Thymus (tissue), 11 donors: Measurements from ENCODE around the gene LUZP1. TPM values are rescaled to one million over a fixed set of nuclear protein-coding genes. Genes with fewer than 3 reads are reported as not detected.

Source experiments
- DNase-seq, 9 donors: peaks; one replicate each; pipeline ENCODE4 v3.0.0-alpha.2; 2013; ENCODE audit warnings: low spot score in 9 of 9, low read depth in 6 of 9, missing footprints in 1 of 9
- H3K27ac ChIP-seq, 2 donors: one replicate each; pipeline ENCODE4 v1.5.1; 2013; ENCODE audit warnings: control low read depth in 1 of 2, low read depth in 1 of 2, low read length in 1 of 2, mild to moderate bottlenecking in 1 of 2, moderate library complexity in 1 of 2
- H3K27me3 ChIP-seq, 2 donors: one replicate each; pipeline ENCODE4 v1.5.1; 2013; ENCODE audit warnings: low read length in 1 of 2; ENCODE audit not compliant: control insufficient read depth in 2 of 2, insufficient read depth in 1 of 2
- H3K36me3 ChIP-seq, 2 donors: one replicate each; pipeline ENCODE4 v1.5.1; 2013; ENCODE audit warnings: low read length in 1 of 2, mild to moderate bottlenecking in 1 of 2, moderate library complexity in 1 of 2; ENCODE audit not compliant: control insufficient read depth in 2 of 2, insufficient read depth in 2 of 2
- H3K4me1 ChIP-seq, 2 donors: one replicate each; pipeline ENCODE4 v1.5.1; 2013; ENCODE audit warnings: low read length in 2 of 2; ENCODE audit not compliant: control insufficient read depth in 2 of 2, insufficient read depth in 2 of 2
- H3K4me3 ChIP-seq, 2 donors: one replicate each; pipeline ENCODE4 v1.5.1; 2013; ENCODE audit warnings: low read length in 2 of 2, control low read depth in 1 of 2, mild to moderate bottlenecking in 1 of 2
- H3K9me3 ChIP-seq, 2 donors: one replicate each; pipeline ENCODE4 v1.5.1; 2013; ENCODE audit warnings: low read length in 1 of 2, mild to moderate bottlenecking in 1 of 2; ENCODE audit not compliant: control insufficient read depth in 2 of 2, insufficient read depth in 1 of 2
- WGBS: extraction: QIAGEN DNeasy Blood & Tissue Kit; methylation state at CpG from one replicate; pipeline ENCODE4 v1.1.7; 2013; 5-methylcytosine and 5-hydroxymethylcytosine counted together
- polyA plus RNA-seq: library from polyadenylated mRNA; stranded (reverse); fragments of 200-250 nt; gene quantifications from one replicate; pipeline ENCODE4 v1.2.3, GENCODE V29; 2013
- total RNA-seq: library from RNA; stranded (reverse); fragments of 120-200 nt; gene quantifications from one replicate; pipeline ENCODE4 v1.2.4, GENCODE V29; 2013
- donor health status: healthy.

LUZP1 gene
- total and polyA plus RNA-seq, 2 donors: 5.5 to 9.3 TPM

- Histone ChIP-seq H3K4me1 (no peaks in the 10 kb centered on the region), H3K27me3 (no peaks in the 10 kb centered on the region)
Observed at GRCh38 chr1:23129846-23130245, 38.8 kb downstream of the LUZP1 start.

GRCh38 chr1:23126801-23127200 is 41.9 kb downstream of the LUZP1 start:
- Histone ChIP-seq H3K4me1 (peaks cover 0 to 2% of the 10 kb centered on the region in 2 donors), H3K27ac (no peak overlapping the region), H3K27me3 (no peaks in the 10 kb centered on the region), H3K9me3 (no peaks in the 10 kb centered on the region), H3K4me3 (no peak overlapping the region), H3K36me3 (no peaks in the 10 kb centered on the region)
- WGBS: 92% methylated on average over 3 of the region's 3 CpGs
- DNase-seq: no peak

More at GRCh38 chr1:23129846-23130245, 38.8 kb downstream of the LUZP1 start:
- Histone ChIP-seq H3K9me3 (no peaks in the 10 kb centered on the region), H3K4me3 (no peak overlapping the region), H3K27ac (no peak overlapping the region), H3K36me3 (no peaks in the 10 kb centered on the region)
- DNase-seq: no peak

GRCh38 chr1:23126200-23126599 is 42.5 kb downstream of the LUZP1 start:
- DNase-seq: no peak
- WGBS: 98% methylated on average over 1 of the region's 1 CpG
- Histone ChIP-seq H3K27me3 (no peaks in the 10 kb centered on the region), H3K27ac (no peak overlapping the region), H3K9me3 (no peaks in the 10 kb centered on the region), H3K4me1 (peaks cover 0 to 2% of the 10 kb centered on the region in 2 donors), H3K36me3 (no peaks in the 10 kb centered on the region), H3K4me3 (no peak overlapping the region)

DNA sequence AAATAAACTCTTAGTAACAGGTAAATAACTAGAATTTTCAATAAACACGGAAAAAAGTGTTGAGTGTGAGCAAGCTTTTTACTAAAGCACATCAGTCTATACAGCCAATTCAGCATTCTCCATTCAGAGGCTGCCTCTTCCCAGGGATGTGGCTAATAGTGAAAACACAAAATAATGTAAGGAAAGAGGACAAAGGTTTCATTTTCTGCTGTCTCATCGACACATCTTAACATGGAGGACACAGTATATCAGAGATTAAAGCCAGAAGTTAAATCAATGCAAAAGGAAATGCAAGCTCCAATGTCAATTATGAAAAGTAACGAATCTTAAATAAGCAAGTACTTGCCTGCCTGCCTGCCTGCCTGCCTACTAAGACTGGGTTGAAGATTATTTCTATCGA is 43.2 kb downstream of the LUZP1 start:
- 92% methylated on average over 4 of the region's 4 CpGs for WGBS
- H3K27me3 ChIP-seq: no peaks in the 10 kb centered on the region
- no peaks in the 10 kb centered on the region for H3K9me3 ChIP-seq
- no peak for DNase-seq
- peaks cover 0 to 2% of the 10 kb centered on the region in 2 donors for H3K4me1 ChIP-seq
- H3K4me3 ChIP-seq: no peak overlapping the region
- no peak overlapping the region for H3K27ac ChIP-seq
- no peaks in the 10 kb centered on the region for H3K36me3 ChIP-seq

- 95% methylated on average over 4 of the region's 4 CpGs for WGBS
- Histone ChIP-seq H3K4me1 (peaks cover 0 to 2% of the 10 kb centered on the region in 2 donors), H3K36me3 (no peaks in the 10 kb centered on the region), H3K27ac (no peak overlapping the region), H3K27me3 (no peaks in the 10 kb centered on the region), H3K4me3 (no peak overlapping the region), H3K9me3 (no peaks in the 10 kb centered on the region)
- no peak for DNase-seq
Observed at GRCh38 chr1:23124259-23125026, 44.2 kb downstream of the LUZP1 start.

DNA sequence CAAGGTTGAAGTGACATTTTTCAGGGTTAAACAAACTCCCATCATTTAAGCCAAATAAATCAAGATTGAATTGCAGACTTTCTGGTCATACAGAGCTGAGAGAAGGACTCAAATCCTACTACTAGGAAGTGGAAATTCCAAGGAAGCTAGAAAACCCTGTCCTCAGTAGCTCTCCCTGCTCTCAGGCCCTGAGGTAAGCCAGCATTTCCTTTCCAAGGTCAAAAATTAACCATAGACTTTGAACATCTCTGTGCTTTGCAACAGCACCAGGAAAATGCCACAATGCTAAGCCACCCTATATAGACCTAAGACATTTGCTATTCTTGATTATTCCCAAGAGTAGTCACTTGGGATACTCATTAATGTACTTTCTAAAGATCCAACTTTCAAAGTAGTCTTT is 45.1 kb downstream of the LUZP1 start:
- Histone ChIP-seq H3K27ac (no peak overlapping the region), H3K4me3 (no peak overlapping the region), H3K4me1 (peaks cover 0 to 2% of the 10 kb centered on the region in 2 donors), H3K9me3 (no peaks in the 10 kb centered on the region), H3K36me3 (no peaks in the 10 kb centered on the region), H3K27me3 (no peaks in the 10 kb centered on the region)
- no peak for DNase-seq

GRCh38 chr1:23122796-23123195 is 45.9 kb downstream of the LUZP1 start:
- WGBS: 93% methylated on average over 4 of the region's 4 CpGs
- peaks cover 0 to 2% of the 10 kb centered on the region in 2 donors for H3K4me1 ChIP-seq

DNA sequence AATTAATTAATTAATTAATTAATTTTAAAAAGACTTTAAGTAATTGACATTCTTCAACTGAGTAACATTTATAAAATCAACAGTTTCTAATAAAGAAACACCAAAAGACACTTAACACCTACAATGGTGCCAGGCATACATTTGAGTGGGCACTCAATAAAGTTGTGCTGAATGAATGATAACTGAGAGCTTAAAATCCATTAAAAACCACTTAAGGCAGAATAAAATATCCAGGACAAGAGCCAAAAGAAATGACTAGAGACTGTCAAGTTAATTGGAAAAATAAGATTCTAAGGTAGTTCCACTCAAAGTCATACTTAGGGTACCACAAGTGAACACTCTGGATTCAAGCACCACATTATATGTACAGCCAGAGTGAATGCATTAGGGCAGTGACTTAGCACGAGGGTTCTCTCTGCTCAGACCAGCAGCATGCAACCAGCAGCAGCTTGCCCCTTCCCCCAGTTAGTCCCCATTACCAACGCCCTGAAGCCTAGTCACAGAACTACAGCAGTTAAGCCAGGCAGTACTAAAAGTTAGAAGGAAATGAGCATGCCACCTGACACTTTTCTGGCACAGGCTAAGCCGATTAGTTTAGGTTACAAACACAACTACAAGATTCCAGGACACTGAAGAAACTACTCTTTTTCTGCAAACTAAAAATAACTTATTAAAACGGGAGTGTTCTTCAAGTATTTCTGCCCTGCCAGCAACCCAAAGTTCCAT is 46.5 kb downstream of the LUZP1 start:
- WGBS: 70% methylated on average over 4 of the region's 4 CpGs

More at GRCh38 chr1:23122796-23123195, 45.9 kb downstream of the LUZP1 start:
- no peak overlapping the region for H3K4me3 ChIP-seq
- H3K9me3 ChIP-seq: no peaks in the 10 kb centered on the region
- no peaks in the 10 kb centered on the region for H3K36me3 ChIP-seq
- DNase-seq: no peak
- no peaks in the 10 kb centered on the region for H3K27me3 ChIP-seq
- H3K27ac ChIP-seq: peak overlapping the region in 1 of 2 donors; percentile 49

GRCh38 chr1:23120383-23120782 is 48.3 kb downstream of the LUZP1 start:
- 97% methylated on average over 3 of the region's 3 CpGs for WGBS
- Histone ChIP-seq H3K4me1 (peaks cover 0 to 2% of the 10 kb centered on the region in 2 donors), H3K36me3 (no peaks in the 10 kb centered on the region), H3K4me3 (no peak overlapping the region), H3K27me3 (no peaks in the 10 kb centered on the region), H3K27ac (no peak overlapping the region), H3K9me3 (no peaks in the 10 kb centered on the region)
- DNase-seq: no peak

More for the DNA sequence above, 46.5 kb downstream of the LUZP1 start:
- no peaks in the 10 kb centered on the region for H3K9me3 ChIP-seq
- H3K4me1 ChIP-seq: peaks cover 0 to 2% of the 10 kb centered on the region in 2 donors
- H3K27ac ChIP-seq: peak overlapping the region; percentile 49 to 64
- H3K27me3 ChIP-seq: no peaks in the 10 kb centered on the region
- DNase-seq: no peak
- H3K4me3 ChIP-seq: no peak overlapping the region
- H3K36me3 ChIP-seq: no peaks in the 10 kb centered on the region
